Measurements from ENCODE around the gene NUP98.
A peak's percentile ranks its signal among the peaks of the same experiment; 100 is the strongest.

The NUP98 gene

GRCh38 chr11:3723014-3723708, 74.2 kb downstream of the NUP98 start:
- DNase-seq = peak in 1 of 2 donors; percentile 14

DNA sequence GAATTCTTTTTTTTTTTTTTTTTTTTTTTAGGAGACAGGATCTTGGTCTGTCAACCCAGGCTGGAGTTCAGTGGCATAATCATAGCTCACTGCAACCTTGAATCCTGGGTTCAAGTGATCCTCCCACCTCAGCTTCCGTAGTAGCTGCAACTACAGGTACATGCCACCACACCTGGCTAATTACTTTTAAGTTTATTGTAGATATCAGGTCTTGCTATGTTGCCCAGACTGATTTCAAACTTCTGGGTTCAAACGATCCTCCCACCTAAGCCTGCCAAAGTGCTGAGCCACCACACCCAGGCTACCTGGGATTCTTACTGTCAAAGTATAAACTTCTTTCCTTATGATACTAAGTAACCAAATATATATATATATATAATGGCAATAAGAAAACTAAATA, 75.3 kb downstream of the NUP98 start:
- DNase-seq = no peak

DNA sequence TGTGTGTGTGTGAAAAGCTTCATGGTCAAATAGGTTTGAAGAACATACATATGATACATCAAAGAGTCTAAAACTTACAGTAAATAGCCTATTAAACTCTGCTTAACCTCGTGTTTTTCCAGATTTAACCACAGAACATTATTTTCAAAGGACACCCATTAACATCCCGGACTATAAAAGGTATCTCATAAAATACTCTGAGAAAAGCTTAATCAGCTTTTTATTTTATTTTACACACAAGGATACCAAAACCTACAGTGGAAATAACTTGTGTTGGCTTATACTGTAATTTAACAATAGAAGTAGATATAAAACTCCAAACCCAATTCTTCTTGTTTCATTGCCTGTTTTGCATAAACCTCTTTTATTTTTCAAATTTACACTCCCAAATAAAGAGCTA, 76.4 kb downstream of the NUP98 start:
- DNase-seq = no peak

GRCh38 chr11:3712274-3712673, 85.1 kb downstream of the NUP98 start:
- DNase-seq = no peak

GRCh38 chr11:3710485-3711259, 86.7 kb downstream of the NUP98 start:
- DNase-seq = no peak

DNA sequence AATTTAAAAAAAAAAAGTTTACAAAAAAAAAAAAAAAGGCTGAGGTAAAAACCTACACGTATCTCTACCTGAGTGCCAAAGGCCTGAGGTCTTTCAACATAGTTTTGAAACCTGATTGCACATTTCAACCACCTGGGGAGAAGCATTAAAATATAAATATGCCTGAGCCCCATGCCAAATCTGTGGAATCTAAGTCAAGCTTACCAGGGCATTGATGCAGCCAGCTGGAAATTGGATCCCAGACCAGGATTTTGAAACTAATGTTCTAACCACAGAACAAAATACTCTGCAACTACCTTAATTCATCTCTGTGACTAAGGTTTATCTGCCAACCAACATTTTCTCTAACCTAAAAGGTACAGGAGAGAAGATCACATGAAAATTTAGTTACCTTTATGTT, 87.4 kb downstream of the NUP98 start:
- DNase-seq = no peak

DNA sequence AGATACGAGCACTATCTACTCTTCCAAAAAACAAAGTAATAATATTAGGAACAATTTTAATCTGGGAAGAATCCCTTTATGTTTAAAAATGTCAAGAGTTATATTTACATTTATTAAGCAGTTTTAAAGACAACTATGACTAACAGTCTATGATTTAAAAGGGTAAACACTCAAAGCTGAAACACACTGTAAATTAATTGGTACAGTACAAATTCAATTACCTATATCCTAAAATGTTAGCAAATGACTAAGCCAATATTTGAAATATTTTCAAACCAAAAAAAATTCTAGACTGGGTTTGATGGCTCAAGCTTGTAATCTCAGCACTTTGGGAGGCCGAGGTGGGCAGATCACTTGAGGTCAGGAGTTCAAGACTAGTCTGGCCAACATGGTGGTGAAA, 90.2 kb downstream of the NUP98 start:
- DNase-seq = no peak

- no peak for DNase-seq
Measured at GRCh38 chr11:3703383-3703782, 94.0 kb downstream of the NUP98 start.

DNA sequence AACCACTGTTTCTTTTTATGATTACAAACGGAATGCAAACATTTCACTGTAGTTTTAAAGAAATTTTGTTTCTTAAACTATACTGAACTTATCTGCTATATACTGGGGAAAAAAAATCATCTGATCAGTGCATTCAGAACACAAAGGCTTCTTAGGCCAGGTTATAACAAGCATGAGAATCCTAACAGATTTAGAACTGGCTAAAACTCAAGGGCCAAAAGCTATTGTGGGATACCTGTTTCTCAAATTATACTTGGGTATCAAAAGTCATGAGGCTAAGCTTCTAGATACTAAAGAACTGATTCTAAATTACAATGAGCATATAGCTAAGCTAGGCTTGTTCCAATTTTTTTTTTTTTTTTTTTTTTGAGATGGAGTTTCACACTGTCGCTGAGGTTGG, 96.4 kb downstream of the NUP98 start:
- DNase-seq = no peak

GRCh38 chr11:3700410-3700809, 96.9 kb downstream of the NUP98 start:
- DNase-seq = no peak

GRCh38 chr11:3686751-3687150, 110.6 kb downstream of the NUP98 start:
- no peak for DNase-seq

- DNase-seq = no peak
Measured at GRCh38 chr11:3685923-3686322, 111.4 kb downstream of the NUP98 start.

DNA sequence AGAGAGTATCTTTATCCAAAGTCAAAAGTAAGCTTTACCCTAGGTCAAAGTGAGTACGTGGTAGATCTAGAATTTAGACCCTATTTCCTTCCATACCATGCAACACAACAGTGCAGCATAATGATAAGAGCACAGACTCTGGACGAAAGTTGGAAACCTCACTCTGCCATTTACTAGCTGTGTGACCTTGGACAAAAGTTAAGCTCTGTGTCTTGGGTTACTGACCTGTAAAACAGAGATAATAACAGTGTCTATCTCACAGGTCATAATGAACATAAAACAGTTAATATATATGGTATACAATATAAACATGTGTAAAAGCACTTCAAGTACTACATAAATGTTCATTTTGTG, 112.6 kb downstream of the NUP98 start:
- no peak for DNase-seq

- DNase-seq = no peak
Measured at GRCh38 chr11:3684129-3684818, 113.1 kb downstream of the NUP98 start.

DNA sequence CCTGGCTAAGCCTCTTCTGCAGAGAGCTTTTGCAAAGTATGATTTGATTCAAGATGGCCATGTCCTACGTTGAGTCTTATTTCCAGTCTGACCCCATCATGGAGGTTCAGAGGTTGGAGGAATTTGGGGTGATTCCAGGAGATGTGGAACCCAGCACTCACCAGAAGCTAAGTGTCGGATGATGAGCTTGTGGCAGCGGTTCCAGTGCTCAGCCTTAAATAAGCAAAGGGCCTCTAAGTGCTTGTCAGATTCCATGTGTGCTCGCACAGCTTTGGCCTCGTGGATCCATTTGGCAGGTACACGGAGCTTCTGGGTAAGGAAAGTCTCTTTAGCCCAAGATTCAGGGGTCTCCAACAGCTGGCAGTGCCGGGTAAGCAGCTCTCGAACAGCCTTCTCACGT, 114.3 kb downstream of the NUP98 start:
- no peak for DNase-seq

DNA sequence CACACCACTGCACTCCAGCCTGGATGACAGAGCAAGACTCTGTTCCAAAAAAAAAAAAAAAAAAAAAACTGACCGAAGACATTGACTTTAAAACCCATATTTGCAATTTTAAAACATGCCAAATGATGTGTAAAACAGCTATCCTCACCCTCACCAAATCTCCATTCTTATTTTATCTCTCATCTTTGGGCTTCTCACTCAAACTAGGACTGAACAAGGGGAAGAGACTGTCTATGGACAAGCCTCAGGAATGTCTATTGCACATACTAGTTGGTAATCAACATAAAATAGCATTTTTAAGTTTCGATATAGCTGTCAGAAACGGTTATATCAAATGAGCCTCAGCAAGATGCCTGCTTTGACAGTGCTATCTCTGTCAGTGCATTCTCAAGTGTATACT, 118.3 kb downstream of the NUP98 start:
- no peak for DNase-seq

- no peak for DNase-seq
Measured at GRCh38 chr11:3675971-3676370, 121.4 kb downstream of the NUP98 start.

GRCh38 chr11:3674189-3674588, 123.2 kb downstream of the NUP98 start:
- no peak for DNase-seq

- no peak for DNase-seq
Measured at GRCh38 chr11:3671334-3672254, 125.8 kb downstream of the NUP98 start, which contains the start of gene CHRNA10. Gene CHRNA10 (minus strand): TSS chr11:3671384. CDS start chr11:3671312, 72 bp downstream.

- no peak for DNase-seq
Measured at GRCh38 chr11:3669742-3670183, 127.6 kb downstream of the NUP98 start.

DNA sequence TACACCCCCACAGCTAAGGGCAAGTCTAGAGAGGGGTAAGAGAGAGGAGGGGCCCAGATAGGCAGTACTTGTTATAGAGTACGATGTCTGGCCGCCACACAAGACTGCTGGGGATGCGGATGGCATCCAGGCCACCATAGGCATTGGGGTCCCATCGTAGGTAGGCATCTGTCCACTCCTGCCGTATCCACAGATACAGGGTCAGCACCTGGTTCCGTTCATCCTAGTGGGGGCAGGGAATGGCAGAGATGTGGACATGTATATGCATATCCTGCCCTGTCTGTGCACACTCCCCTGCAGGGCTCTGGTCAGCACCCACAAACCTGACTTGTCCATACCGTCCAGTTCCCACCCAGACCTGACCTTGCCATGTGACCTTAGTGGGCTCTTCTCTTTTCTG, 128.2 kb downstream of the NUP98 start:
- DNase-seq = no peak

DNA sequence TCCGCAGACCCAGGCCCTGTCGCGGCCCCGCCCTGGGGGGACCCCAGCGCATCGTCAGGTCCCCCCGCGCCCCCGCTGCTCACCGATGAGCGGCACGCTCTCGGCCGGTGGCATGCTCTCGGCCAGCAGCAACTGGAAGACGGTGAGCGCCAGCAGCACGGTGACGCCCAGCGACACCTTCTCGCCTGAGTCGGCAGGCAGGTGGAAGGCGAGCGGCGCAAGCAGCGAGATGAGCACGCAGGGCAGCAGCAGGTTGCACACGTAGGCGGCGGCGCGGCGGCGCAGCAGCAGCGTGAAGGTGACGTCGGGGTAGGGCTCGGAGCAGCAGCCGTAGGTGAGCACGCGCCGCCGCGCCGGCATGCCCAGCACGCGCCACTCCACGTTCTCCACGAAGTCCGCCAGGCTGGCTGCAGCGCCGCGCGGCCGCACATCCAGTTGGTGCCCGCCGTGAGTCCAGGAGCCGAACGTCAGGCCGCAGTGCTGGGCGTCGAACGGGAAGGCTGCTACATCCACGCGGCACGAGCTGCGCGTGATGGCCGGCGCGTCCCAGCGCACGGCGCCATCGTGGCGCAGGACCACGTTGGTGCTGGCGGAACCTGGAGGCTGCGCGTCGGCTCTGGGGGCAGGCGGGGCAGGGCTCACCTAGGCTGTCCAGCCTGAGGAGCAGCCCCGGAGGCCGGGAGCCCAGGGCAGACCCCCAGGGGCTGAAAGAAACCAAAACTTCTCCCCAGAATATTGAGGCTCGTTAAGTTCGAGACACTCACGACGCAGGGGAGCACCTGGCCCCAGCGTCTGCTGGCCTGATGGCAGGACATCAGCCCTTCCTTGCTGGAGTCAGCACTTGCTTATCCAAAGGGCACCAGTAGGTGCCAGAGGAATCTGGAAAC, 130.0 kb downstream of the NUP98 start:
- DNase-seq = no peak

Data from CD4-positive, alpha-beta T cell treated with Interleukin-1 beta for 1 hour (primary cell).